CD14-positive monocyte (primary cell): ENCODE data around the gene MT1X. TPM values are rescaled to one million over a fixed set of nuclear protein-coding genes. Genes with fewer than 3 reads are reported as not detected.

Source experiments
- DNase-seq, 3 donors: peaks; one replicate each; pipeline ENCODE4 v3.0.0-alpha.2; 2011 to 2022
- H2AFZ ChIP-seq: 2 replicates; pipeline ENCODE4 v1.6.0; 2012; ENCODE audit warnings: mild to moderate bottlenecking, low read depth, low read length, inconsistent platforms; ENCODE audit not compliant: insufficient read depth, poor library complexity, severe bottlenecking
- H3K27ac ChIP-seq, 2 donors: 1 replicate in 1 of 2; 2 replicates in 1 of 2; pipeline ENCODE4 v1.5.1; 2012 to 2013; ENCODE audit warnings: low read length in 2 of 2, control low read depth in 1 of 2, inconsistent platforms in 1 of 2, low read depth in 1 of 2, mild to moderate bottlenecking in 1 of 2
- H3K27me3 ChIP-seq, 2 donors: one replicate each; pipeline versions ENCODE4 v1.6.0 to v1.6.1; 2011 to 2013; ENCODE audit warnings: low read length in 2 of 2; ENCODE audit not compliant: control insufficient read depth in 2 of 2, insufficient read depth in 2 of 2
- H3K36me3 ChIP-seq, 2 donors: replicated peaks in 1 of 2; 1 replicate in 1 of 2; 2 replicates in 1 of 2; pipeline versions ENCODE4 v1.5.1 to v1.6.1; 2012 to 2013; ENCODE audit warnings: low read length in 2 of 2, control low read depth in 1 of 2, inconsistent platforms in 1 of 2, mild to moderate bottlenecking in 1 of 2; ENCODE audit not compliant: insufficient read depth in 2 of 2, control insufficient read depth in 1 of 2
- H3K4me1 ChIP-seq, 2 donors: 1 replicate in 1 of 2; 2 replicates in 1 of 2; pipeline versions ENCODE4 v1.5.1 to v1.6.1; 2012 to 2013; ENCODE audit warnings: low read length in 2 of 2, control low read depth in 1 of 2, inconsistent platforms in 1 of 2, mild to moderate bottlenecking in 1 of 2, moderate library complexity in 1 of 2; ENCODE audit not compliant: insufficient read depth in 2 of 2, control insufficient read depth in 1 of 2
- H3K4me2 ChIP-seq: replicated peaks from 2 replicates; pipeline ENCODE3; 2012; ENCODE audit warnings: low read length, moderate library complexity, mild to moderate bottlenecking; ENCODE audit not compliant: poor library complexity, severe bottlenecking; ENCODE audit errors: extremely low read depth
- H3K4me3 ChIP-seq, 3 experiments: fragments of 200-600 bp in 1 of 3; sonication (generic) in 1 of 3; replicated peaks in 1 of 3; 1 replicate in 2 of 3; 2 replicates in 1 of 3; pipeline ENCODE4 v1.5.1; 2011 to 2013; ENCODE audit warnings: low read length in 3 of 3, mild to moderate bottlenecking in 3 of 3, control low read depth in 2 of 3, low read depth in 2 of 3, inconsistent platforms in 1 of 3, moderate library complexity in 1 of 3
- H3K79me2 ChIP-seq: 2 replicates; pipeline ENCODE4 v1.6.0; 2012; ENCODE audit warnings: mild to moderate bottlenecking, control low read depth, inconsistent platforms, low read length, moderate library complexity; ENCODE audit not compliant: insufficient read depth
- H3K9ac ChIP-seq: 2 replicates; pipeline ENCODE4 v1.6.0; 2017; ENCODE audit warnings: low read length, mild to moderate bottlenecking; ENCODE audit not compliant: insufficient read depth, poor library complexity, severe bottlenecking
- H3K9me3 ChIP-seq, 2 donors: replicated peaks in 1 of 2; 1 replicate in 1 of 2; 2 replicates in 1 of 2; pipeline versions ENCODE4 v1.5.1 to v1.6.1; 2012 to 2013; ENCODE audit warnings: low read length in 2 of 2, control low read depth in 1 of 2; ENCODE audit not compliant: control insufficient read depth in 1 of 2, insufficient read depth in 1 of 2
- H4K20me1 ChIP-seq: 2 replicates; pipeline ENCODE4 v1.6.0; 2012; ENCODE audit warnings: mild to moderate bottlenecking, low read length, control low read depth, moderate library complexity; ENCODE audit not compliant: insufficient read depth
- H3K27ac Mint-ChIP-seq, 7 donors: one replicate each; pipeline ENCODE4 v1.8.0; 2020; ENCODE audit warnings: mild to moderate bottlenecking in 7 of 7, mixed read lengths in 7 of 7, moderate library complexity in 6 of 7, inconsistent platforms in 2 of 7
- H3K27me3 Mint-ChIP-seq, 3 donors: one replicate each; pipeline ENCODE4 v1.8.0; 2021 to 2022; ENCODE audit warnings: low read depth in 3 of 3, mild to moderate bottlenecking in 3 of 3, mixed read lengths in 3 of 3, moderate library complexity in 3 of 3, inconsistent platforms in 1 of 3
- H3K36me3 Mint-ChIP-seq, 2 donors: one replicate each; pipeline ENCODE4 v1.8.0; 2020; ENCODE audit warnings: mixed read lengths in 2 of 2, inconsistent platforms in 1 of 2, mild to moderate bottlenecking in 1 of 2
- H3K4me1 Mint-ChIP-seq: one replicate; pipeline ENCODE4 v1.8.0; 2020; ENCODE audit warnings: mild to moderate bottlenecking, mixed read lengths
- H3K4me3 Mint-ChIP-seq, 2 donors: one replicate each; pipeline ENCODE4 v1.8.0; 2020; ENCODE audit warnings: mild to moderate bottlenecking in 2 of 2, mixed read lengths in 2 of 2, moderate library complexity in 1 of 2
- H3K9me3 Mint-ChIP-seq, 7 donors: one replicate each; pipeline ENCODE4 v1.8.0; 2020 to 2022; ENCODE audit warnings: mixed read lengths in 7 of 7, mild to moderate bottlenecking in 6 of 7, moderate library complexity in 6 of 7, inconsistent platforms in 2 of 7
- CTCF ChIP-seq: fragments of 200-600 bp; IDR thresholded peaks from one replicate; pipeline ENCODE4 v1.8.0; 2022; ENCODE audit warnings: antibody characterized with exemption, mild to moderate bottlenecking
- WGBS: methylation state at CpG from one replicate; pipeline ENCODE4 v1.1.5; 2013; ENCODE audit warnings: missing lambda C conversion rate; ENCODE audit not compliant: insufficient coverage; 5-methylcytosine and 5-hydroxymethylcytosine counted together
- intact Hi-C, 2 donors: fragments of 100-400 bp; cut with micrococcal nuclease; formaldehyde crosslinking; loops; one replicate each; pipeline versions ENCODE4 v1.15.0 to v1.15.1; 2023
- polyA plus RNA-seq, 3 donors: library from polyadenylated mRNA; depleted of rRNA in 1 of 3; unstranded in 2 of 3; stranded (reverse) in 1 of 3; fragments of 300-500 nt in 2 of 3; fragments of >200 nt in 1 of 3; fragmentation: Illumina TruSeq in 2 of 3; gene quantifications; 1 replicate in 2 of 3; 2 replicates in 1 of 3; pipeline ENCODE4 v1.2.3, GENCODE V29; 2012 to 2021

The MT1X gene
- polyA plus RNA-seq, 3 donors, result 34.5 to 87.9 (median 55.4) TPM

GRCh38 chr16:56689171-56689570 is 6.9 kb downstream of the MT1X start:
- Histone ChIP-seq H3K4me2 (no peak overlapping the region), H3K27me3 (no peaks in the 10 kb centered on the region), H3K4me1 (no peaks in the 10 kb centered on the region), H3K9ac (no peak overlapping the region), H3K4me3 (no peak overlapping the region), H2AFZ (no peak overlapping the region), H3K9me3 (peaks cover 0 to 10% of the 10 kb centered on the region in 2 donors), H3K79me2 (no peaks in the 10 kb centered on the region), H4K20me1 (no peaks in the 10 kb centered on the region), H3K36me3 (no peaks in the 10 kb centered on the region), H3K27ac (no peak overlapping the region)
- no peak for DNase-seq
- 80% methylated on average over 1 of the region's 3 CpGs for WGBS
- Mint-ChIP-seq H3K36me3 (peaks cover 5 to 7% of the 10 kb centered on the region in 2 donors), H3K27me3 (peaks cover 2 to 20% (median 6%) of the 10 kb centered on the region in 3 donors), H3K4me1 (no peaks in the 10 kb centered on the region), H3K4me3 (no peak overlapping the region), H3K9me3 (peaks cover 5 to 23% (median 19%) of the 10 kb centered on the region in 7 donors), H3K27ac (no peak overlapping the region)
- no peak for TF ChIP-seq CTCF
- intact Hi-C loops, result no loop called here

- no peak overlapping the region for H3K4me3 ChIP-seq
- no peaks in the 10 kb centered on the region for H3K4me1 Mint-ChIP-seq
- H3K27me3 Mint-ChIP-seq, result peaks cover 2 to 15% (median 7%) of the 10 kb centered on the region in 3 donors
- no peak overlapping the region for H3K9ac ChIP-seq
- no peak for DNase-seq
- TF ChIP-seq CTCF, result no peak
- intact Hi-C loops, result no loop called here
- no peaks in the 10 kb centered on the region for H3K27me3 ChIP-seq
- peaks cover 0 to 11% of the 10 kb centered on the region in 2 donors for H3K9me3 ChIP-seq
- H3K27ac ChIP-seq, result no peak overlapping the region
- peaks cover 5 to 24% (median 21%) of the 10 kb centered on the region in 7 donors for H3K9me3 Mint-ChIP-seq
- no peak overlapping the region for H3K4me2 ChIP-seq
- no peaks in the 10 kb centered on the region for H4K20me1 ChIP-seq
- H2AFZ ChIP-seq, result no peak overlapping the region
- H3K4me3 Mint-ChIP-seq, result peak overlapping the region in 1 of 2 donors; percentile 1
- no peak overlapping the region for H3K27ac Mint-ChIP-seq
- no peaks in the 10 kb centered on the region for H3K4me1 ChIP-seq
- no peaks in the 10 kb centered on the region for H3K36me3 ChIP-seq
- WGBS, result no CpG with 5 or more reads among the region's 4 CpGs
- no peaks in the 10 kb centered on the region for H3K79me2 ChIP-seq
- H3K36me3 Mint-ChIP-seq, result peaks cover 4 to 5% of the 10 kb centered on the region in 2 donors
Observed at GRCh38 chr16:56690420-56691122, 8.3 kb downstream of the MT1X start.
